Stimulated activated CD8-positive, alpha-beta memory T cell treated with anti-CD3 and anti-CD28 coated beads, Interleukin-7, amount 100 ng/mL, for 24 hours (primary cell): Measurements from ENCODE around the gene CST6.

Experiments used
- DNase-seq: peaks from one replicate; pipeline ENCODE4 v3.0.0-alpha.2; 2020; ENCODE audit warnings: low read depth

The CST6 gene

GRCh38 chr11:66011785-66012303 is at the start of gene CST6:
TSS of gene CST6 (plus strand) at chr11:66012008. CDS start at chr11:66012045, 37 bp downstream.
- DNase-seq = no peak

- no peak for DNase-seq
These were observed 49.7 kb upstream of the CST6 start for GRCh38 chr11:65962141-65962564.

GRCh38 chr11:65964906-65965305 is 46.9 kb upstream of the CST6 start:
- no peak for DNase-seq

GRCh38 chr11:65965986-65966762 is 45.6 kb upstream of the CST6 start:
- no peak for DNase-seq

GRCh38 chr11:65967329-65967934 is 44.4 kb upstream of the CST6 start:
- DNase-seq = no peak

GRCh38 chr11:65968600-65969482 is 43.0 kb upstream of the CST6 start:
- no peak for DNase-seq

GRCh38 chr11:65972116-65972515 is 39.7 kb upstream of the CST6 start:
- no peak for DNase-seq

- DNase-seq = no peak
These were observed 38.2 kb upstream of the CST6 start for GRCh38 chr11:65973439-65974110.

GRCh38 chr11:65975771-65976170 is 36.0 kb upstream of the CST6 start:
- DNase-seq = no peak

GRCh38 chr11:65976216-65977176 is 35.3 kb upstream of the CST6 start:
- no peak for DNase-seq

GRCh38 chr11:65977621-65978390 is 34.0 kb upstream of the CST6 start:
- DNase-seq = no peak

GRCh38 chr11:65978391-65979238 is 33.2 kb upstream of the CST6 start:
- DNase-seq = no peak

- DNase-seq = no peak
These were observed 32.5 kb upstream of the CST6 start for GRCh38 chr11:65979261-65979759.

GRCh38 chr11:65981101-65981740 is 30.6 kb upstream of the CST6 start:
- DNase-seq = no peak

GRCh38 chr11:65981972-65982823 is 29.6 kb upstream of the CST6 start:
- no peak for DNase-seq

GRCh38 chr11:65982824-65983588 is 28.8 kb upstream of the CST6 start:
- no peak for DNase-seq
